Spleen (tissue), 7 donors: ENCODE results near the gene SLC38A11.

Source experiments
- POLR2A ChIP-seq, 3 donors: fragments of 450-650 bp; IDR thresholded peaks; one replicate each; pipeline ENCODE4 v1.5.1; 2017; ENCODE audit warnings: antibody characterized with exemption in 3 of 3, mild to moderate bottlenecking in 1 of 3
- POLR2AphosphoS5 ChIP-seq, 3 donors: sonication (generic); formaldehyde crosslinking; IDR thresholded peaks; one replicate each; pipeline ENCODE4 v1.5.1; 2017; ENCODE audit warnings: antibody characterized with exemption in 3 of 3
- TF ChIP-seq, protein P1 (sequence below), 11 experiments: fragments of 200-600 bp in 7 of 11; fragments of 450-650 bp in 4 of 11; sonication (generic) in 4 of 11; IDR thresholded peaks in 8 of 11; conservative IDR thresholded peaks in 3 of 11; 1 replicate in 7 of 11; 2 replicates in 4 of 11; pipeline versions ENCODE4 v1.4.0 to v1.8.0; 2016 to 2021; ENCODE audit warnings: antibody characterized with exemption in 11 of 11, inconsistent platforms in 4 of 11, mild to moderate bottlenecking in 1 of 11
- donor health status: DM: no; HTN: no; CAD: no; lungs with moderate emphysema.
- donor health status: DM: no; HTN: no; CAD: no.
- donor health status: DM: no; HTN: no; CAD: no.

DNA sequence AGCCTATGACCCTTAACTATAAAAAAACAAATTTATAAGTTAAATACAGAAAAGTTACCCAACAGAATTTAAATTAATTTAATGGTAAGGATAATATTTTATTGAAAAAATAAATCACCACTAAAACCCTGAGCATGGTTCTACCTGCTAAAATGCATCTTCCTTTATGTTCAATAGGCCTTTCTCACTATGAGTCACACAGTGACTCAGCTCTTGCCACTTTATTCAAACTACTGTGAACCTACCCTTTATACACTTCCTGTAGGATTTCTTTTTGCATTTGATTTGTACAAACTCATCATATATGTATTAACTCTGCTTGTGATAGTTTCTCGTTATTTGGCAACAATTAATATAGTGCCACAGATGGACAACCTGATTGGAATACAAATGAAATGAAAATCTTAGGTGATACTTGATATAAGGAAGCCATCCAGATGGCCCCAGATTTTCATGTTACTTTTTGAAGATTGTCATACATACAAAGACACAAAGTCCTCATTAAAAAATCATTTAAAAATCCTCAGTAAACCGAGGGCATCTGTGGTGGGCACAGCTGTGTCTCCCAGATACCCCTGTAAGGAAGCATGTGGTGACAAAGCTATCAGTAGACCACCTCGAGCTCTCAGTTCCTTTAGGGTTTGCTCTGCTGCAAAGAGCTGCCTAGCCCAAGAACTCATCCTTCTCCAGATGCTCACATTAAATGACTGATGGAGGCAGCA lies 58.5 kb downstream of the SLC38A11 start:
- TF ChIP-seq POLR2AphosphoS5 (IDR thresholded peaks at IDR 0.05) (no peak), POLR2A (IDR thresholded peaks at IDR 0.05) (no peak)
- TF ChIP-seq, protein P1, sequence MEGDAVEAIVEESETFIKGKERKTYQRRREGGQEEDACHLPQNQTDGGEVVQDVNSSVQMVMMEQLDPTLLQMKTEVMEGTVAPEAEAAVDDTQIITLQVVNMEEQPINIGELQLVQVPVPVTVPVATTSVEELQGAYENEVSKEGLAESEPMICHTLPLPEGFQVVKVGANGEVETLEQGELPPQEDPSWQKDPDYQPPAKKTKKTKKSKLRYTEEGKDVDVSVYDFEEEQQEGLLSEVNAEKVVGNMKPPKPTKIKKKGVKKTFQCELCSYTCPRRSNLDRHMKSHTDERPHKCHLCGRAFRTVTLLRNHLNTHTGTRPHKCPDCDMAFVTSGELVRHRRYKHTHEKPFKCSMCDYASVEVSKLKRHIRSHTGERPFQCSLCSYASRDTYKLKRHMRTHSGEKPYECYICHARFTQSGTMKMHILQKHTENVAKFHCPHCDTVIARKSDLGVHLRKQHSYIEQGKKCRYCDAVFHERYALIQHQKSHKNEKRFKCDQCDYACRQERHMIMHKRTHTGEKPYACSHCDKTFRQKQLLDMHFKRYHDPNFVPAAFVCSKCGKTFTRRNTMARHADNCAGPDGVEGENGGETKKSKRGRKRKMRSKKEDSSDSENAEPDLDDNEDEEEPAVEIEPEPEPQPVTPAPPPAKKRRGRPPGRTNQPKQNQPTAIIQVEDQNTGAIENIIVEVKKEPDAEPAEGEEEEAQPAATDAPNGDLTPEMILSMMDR (IDR thresholded peaks at IDR 0.05 in 8 of 11, conservative IDR thresholded peaks at IDR 0.05 in 3 of 11) = no peak
